Neural crest cell (in vitro differentiated cells): Measurements from ENCODE around the gene EPB41L2. TPM values are rescaled to one million over a fixed set of nuclear protein-coding genes. Genes with fewer than 3 reads are reported as not detected.
"Not testable (repeated sequence)": the region's sequence is repeated elsewhere in the genome, so short reads cannot be mapped to it uniquely, and the experiment has no call there.

Experiments
- DNase-seq: peaks from one replicate; pipeline ENCODE4 v3.0.0; 2021; ENCODE audit warnings: low read depth, mixed read lengths, low spot score
- H3K27ac Mint-ChIP-seq: one replicate; pipeline ENCODE4 v1.8.0; 2021; ENCODE audit warnings: mild to moderate bottlenecking, mixed read lengths; ENCODE audit not compliant: unreplicated experiment
- H3K27me3 Mint-ChIP-seq: 2 replicates; pipeline ENCODE4 v1.8.0; 2021; ENCODE audit warnings: low read depth, mild to moderate bottlenecking, mixed read lengths
- H3K36me3 Mint-ChIP-seq: 2 replicates; pipeline ENCODE4 v1.8.0; 2021; ENCODE audit warnings: low read depth, mild to moderate bottlenecking, mixed read lengths
- H3K4me1 Mint-ChIP-seq: 2 replicates; pipeline ENCODE4 v1.8.0; 2021; ENCODE audit warnings: mixed read lengths
- H3K4me3 Mint-ChIP-seq: one replicate; pipeline ENCODE4 v1.8.0; 2021; ENCODE audit warnings: mild to moderate bottlenecking, mixed read lengths
- H3K9me3 Mint-ChIP-seq: 2 replicates; pipeline ENCODE4 v1.8.0; 2021; ENCODE audit warnings: mixed read lengths
- total RNA-seq: library from RNA; stranded (reverse); gene quantifications from 2 replicates; pipeline ENCODE4 v1.2.1, GENCODE V29; 2021
- TF ChIP-seq, protein P1 (sequence below): fragments of 200-600 bp; sonication (generic); conservative IDR thresholded peaks from 2 replicates; pipeline ENCODE4 v1.5.0; 2021; ENCODE audit warnings: antibody characterized with exemption, mild to moderate bottlenecking

The EPB41L2 gene
- total RNA-seq, 1 donor from 2014 or later = 114 TPM

DNA sequence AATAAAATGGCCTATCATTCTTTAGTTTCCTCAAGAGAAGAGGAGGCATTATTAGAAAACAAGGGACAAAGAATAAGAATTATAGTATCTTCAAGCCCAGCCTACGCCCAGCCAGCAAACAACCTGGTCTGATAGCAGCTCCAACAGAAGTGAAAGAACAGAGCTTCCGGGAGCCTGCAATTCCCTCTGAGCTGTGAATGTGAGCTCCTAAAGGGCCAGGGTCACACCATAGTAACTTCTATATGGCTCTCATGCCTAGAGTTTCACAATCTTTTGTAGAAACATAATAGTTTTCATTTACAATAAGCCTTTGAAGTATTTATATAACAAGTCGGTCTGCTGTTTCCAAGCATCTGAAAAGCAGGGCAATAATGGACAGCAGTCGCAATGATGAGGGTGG, 119.3 kb downstream of the EPB41L2 start:
- Mint-ChIP-seq H3K9me3 (no peaks in the 10 kb centered on the region), H3K27ac (peak overlapping the region; percentile 69), H3K4me3 (peak overlapping the region; percentile 52), H3K36me3 (peaks cover 2% of the 10 kb centered on the region), H3K27me3 (no peaks in the 10 kb centered on the region), H3K4me1 (peaks cover 60% of the 10 kb centered on the region)
- no peak for DNase-seq
- TF ChIP-seq, protein P1, sequence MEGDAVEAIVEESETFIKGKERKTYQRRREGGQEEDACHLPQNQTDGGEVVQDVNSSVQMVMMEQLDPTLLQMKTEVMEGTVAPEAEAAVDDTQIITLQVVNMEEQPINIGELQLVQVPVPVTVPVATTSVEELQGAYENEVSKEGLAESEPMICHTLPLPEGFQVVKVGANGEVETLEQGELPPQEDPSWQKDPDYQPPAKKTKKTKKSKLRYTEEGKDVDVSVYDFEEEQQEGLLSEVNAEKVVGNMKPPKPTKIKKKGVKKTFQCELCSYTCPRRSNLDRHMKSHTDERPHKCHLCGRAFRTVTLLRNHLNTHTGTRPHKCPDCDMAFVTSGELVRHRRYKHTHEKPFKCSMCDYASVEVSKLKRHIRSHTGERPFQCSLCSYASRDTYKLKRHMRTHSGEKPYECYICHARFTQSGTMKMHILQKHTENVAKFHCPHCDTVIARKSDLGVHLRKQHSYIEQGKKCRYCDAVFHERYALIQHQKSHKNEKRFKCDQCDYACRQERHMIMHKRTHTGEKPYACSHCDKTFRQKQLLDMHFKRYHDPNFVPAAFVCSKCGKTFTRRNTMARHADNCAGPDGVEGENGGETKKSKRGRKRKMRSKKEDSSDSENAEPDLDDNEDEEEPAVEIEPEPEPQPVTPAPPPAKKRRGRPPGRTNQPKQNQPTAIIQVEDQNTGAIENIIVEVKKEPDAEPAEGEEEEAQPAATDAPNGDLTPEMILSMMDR = no peak

DNA sequence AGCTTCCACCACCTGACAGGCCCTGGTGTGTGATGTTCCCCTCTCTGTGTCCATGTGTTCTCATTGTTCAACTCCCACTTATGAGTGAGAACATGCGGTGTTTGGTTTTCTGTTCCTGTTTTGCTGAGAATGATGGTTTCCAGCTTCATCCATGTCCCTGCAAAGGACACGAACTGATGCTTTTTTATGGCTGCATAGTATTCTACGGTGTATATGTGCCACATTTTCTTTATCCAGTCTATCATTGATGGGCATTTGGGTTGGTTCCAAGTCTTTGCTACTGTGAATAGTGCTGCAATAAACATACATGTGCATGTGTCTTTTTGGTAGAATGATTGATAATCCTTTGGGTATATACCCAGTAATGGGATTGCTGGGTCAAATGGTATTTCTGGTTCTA, 120.3 kb downstream of the EPB41L2 start:
- not testable (repeated sequence) for H3K27ac Mint-ChIP-seq, H3K36me3 Mint-ChIP-seq, H3K4me3 Mint-ChIP-seq, DNase-seq, H3K27me3 Mint-ChIP-seq, H3K9me3 Mint-ChIP-seq
- H3K4me1 Mint-ChIP-seq = peaks cover 70% of the 10 kb centered on the region

GRCh38 chr6:130937942-130938604, 125.0 kb downstream of the EPB41L2 start:
- no peak for DNase-seq
- Mint-ChIP-seq H3K36me3 (no peaks in the 10 kb centered on the region), H3K9me3 (no peaks in the 10 kb centered on the region), H3K4me1 (peaks cover 66% of the 10 kb centered on the region), H3K27me3 (no peaks in the 10 kb centered on the region), H3K27ac (peak overlapping the region; percentile 79), H3K4me3 (peak overlapping the region; percentile 19)
- TF ChIP-seq, protein P1 = no peak

DNA sequence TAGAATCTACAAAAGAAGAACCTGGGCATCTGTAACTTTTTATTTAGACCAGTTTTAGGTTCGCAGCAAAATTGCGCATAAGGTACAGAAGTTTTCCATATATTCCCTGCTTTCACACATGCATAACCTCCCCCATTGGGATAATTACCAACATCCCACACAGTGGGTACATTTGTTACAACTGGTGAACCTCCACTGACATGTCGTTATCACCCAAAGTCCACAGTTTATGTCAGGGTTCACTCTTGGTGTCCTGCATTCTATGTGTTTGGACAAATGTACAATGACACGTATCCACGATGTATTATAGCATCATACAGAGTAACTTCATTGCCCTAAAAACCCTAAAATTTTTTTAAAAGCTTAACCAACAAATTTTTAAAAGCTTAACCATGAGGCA, 126.1 kb downstream of the EPB41L2 start:
- peaks cover 5% of the 10 kb centered on the region for H3K36me3 Mint-ChIP-seq
- peaks cover 67% of the 10 kb centered on the region for H3K4me1 Mint-ChIP-seq
- H3K4me3 Mint-ChIP-seq = peak overlapping the region; percentile 5
- DNase-seq = no peak
- H3K9me3 Mint-ChIP-seq = no peaks in the 10 kb centered on the region
- TF ChIP-seq, protein P1 = no peak
- no peak overlapping the region for H3K27ac Mint-ChIP-seq
- H3K27me3 Mint-ChIP-seq = no peaks in the 10 kb centered on the region

- no peaks in the 10 kb centered on the region for H3K9me3 Mint-ChIP-seq
Measured at GRCh38 chr6:130935978-130936377, 127.1 kb downstream of the EPB41L2 start.

More at GRCh38 chr6:130935978-130936377, 127.1 kb downstream of the EPB41L2 start:
- Mint-ChIP-seq H3K4me3 (no peak overlapping the region), H3K36me3 (peaks cover 9% of the 10 kb centered on the region), H3K4me1 (peaks cover 67% of the 10 kb centered on the region), H3K27me3 (no peaks in the 10 kb centered on the region), H3K27ac (no peak overlapping the region)
- no peak for DNase-seq
- TF ChIP-seq, protein P1 = no peak
